ENCODE data around the gene TBC1D5.

DNA sequence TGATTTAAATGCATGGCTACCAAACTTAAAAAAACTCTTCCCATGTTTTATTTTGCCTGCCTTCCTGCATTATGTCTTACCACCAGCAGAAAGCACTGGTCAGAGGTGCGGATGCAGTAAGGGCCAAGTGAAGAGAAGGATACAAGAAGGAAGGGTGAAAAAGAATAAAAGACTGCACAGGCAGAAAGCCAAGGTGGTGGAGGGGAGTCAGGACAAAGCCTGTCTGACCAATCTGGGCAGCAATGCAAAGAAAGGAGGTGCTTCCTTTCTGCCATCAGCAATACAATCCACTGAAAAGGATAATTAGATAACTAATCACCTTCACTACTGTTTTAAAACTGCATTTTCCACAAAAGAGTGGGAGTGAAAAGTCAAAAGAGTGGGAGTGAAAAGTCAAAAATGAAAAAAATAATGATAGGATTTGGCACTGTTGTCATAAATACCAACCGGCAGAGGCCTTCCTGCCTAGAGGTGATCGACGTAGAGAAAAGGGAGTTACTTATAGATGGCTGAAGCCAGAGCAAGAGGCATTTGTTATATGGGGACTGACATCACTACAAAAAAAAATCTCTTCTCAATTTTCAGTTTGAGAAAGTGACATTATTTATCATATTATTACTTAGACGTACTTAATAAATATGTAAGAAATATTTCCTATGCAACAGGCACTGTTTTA lies 385.3 kb downstream of the TBC1D5 start:
- no peak for TF ChIP-seq EZH2 (IDR thresholded peaks at IDR 0.05)
- TF ChIP-seq POLR2AphosphoS5 (IDR thresholded peaks at IDR 0.05; ENCODE audit: borderline replicate concordance, low read depth, low read length), result no peak
